GM12801 (cell line): ENCODE data around the gene TBCD.

Experiments
- CTCF ChIP-seq: IDR thresholded peaks from one replicate; pipeline ENCODE4 v1.5.1; 2011; ENCODE audit warnings: control low read depth; ENCODE audit not compliant: insufficient read length; ENCODE audit errors: extremely low read depth

The TBCD gene

GRCh38 chr17:82858376-82859126 is 106.7 kb downstream of the TBCD start:
- TF ChIP-seq CTCF, result no peak

GRCh38 chr17:82859431-82860403 is 107.9 kb downstream of the TBCD start:
- TF ChIP-seq CTCF, result no peak

- TF ChIP-seq CTCF, result no peak
These were observed 108.9 kb downstream of the TBCD start for GRCh38 chr17:82860606-82861392.

- TF ChIP-seq CTCF, result no peak
These were observed 109.5 kb downstream of the TBCD start for GRCh38 chr17:82861393-82861775.

- TF ChIP-seq CTCF, result no peak
These were observed 110.3 kb downstream of the TBCD start for GRCh38 chr17:82862191-82862590.

GRCh38 chr17:82862737-82863382 is 111.0 kb downstream of the TBCD start:
- no peak for TF ChIP-seq CTCF
